GM12878 (cell line): ENCODE measurements around the gene PHF21B.

Source experiments
- CHD1 ChIP-seq: IDR thresholded peaks from 2 replicates; pipeline ENCODE4 v1.6.1; 2012; ENCODE audit warnings: low read depth, low read length, improper control_type of control experiment
- EP300 ChIP-seq, 2 experiments: fragments of 150-350 bp in 1 of 2; IDR thresholded peaks; 2 replicates each; pipeline ENCODE4 v1.6.1; 2011 to 2012; ENCODE audit warnings: low read depth in 2 of 2, low read length in 2 of 2, borderline replicate concordance in 1 of 2, improper control_type of control experiment in 1 of 2, inconsistent platforms in 1 of 2; ENCODE audit not compliant: control insufficient read depth in 1 of 2
- EZH2 ChIP-seq: IDR thresholded peaks from 2 replicates; pipeline ENCODE4 v1.6.1; 2012; ENCODE audit warnings: low read depth, mild to moderate bottlenecking, control low read depth, inconsistent platforms, low read length, borderline replicate concordance; ENCODE audit not compliant: control insufficient read depth
- FOS ChIP-seq: IDR thresholded peaks from 3 replicates; pipeline ENCODE4 v1.6.1; 2011; ENCODE audit warnings: borderline replicate concordance; ENCODE audit not compliant: insufficient read length; ENCODE audit errors: extremely low read depth
- KDM1A ChIP-seq: fragments of 200-600 bp; sonication (generic); IDR thresholded peaks from 2 replicates; pipeline ENCODE4 v1.6.1; 2016; ENCODE audit warnings: borderline replicate concordance
- POLR2A ChIP-seq: IDR thresholded peaks from 2 replicates; pipeline ENCODE4 v1.6.1; 2011; ENCODE audit warnings: low read depth, mild to moderate bottlenecking, low read length
- TAF1 ChIP-seq: IDR thresholded peaks from 2 replicates; pipeline ENCODE4 v1.6.1; 2011; ENCODE audit warnings: mild to moderate bottlenecking, low read depth, low read length, borderline replicate concordance
- USF1 ChIP-seq: IDR thresholded peaks from 2 replicates; pipeline ENCODE4 v1.6.1; 2011; ENCODE audit warnings: borderline replicate concordance, low read depth, mild to moderate bottlenecking, moderate library complexity, mixed read lengths, low read length; ENCODE audit not compliant: insufficient read depth; ENCODE audit errors: extremely low read length
- USF2 ChIP-seq: IDR thresholded peaks from 2 replicates; pipeline ENCODE4 v1.6.1; 2011; ENCODE audit warnings: low read depth, low read length, improper control_type of control experiment, borderline replicate concordance

- no peak for TF ChIP-seq POLR2A
- no peak for TF ChIP-seq TAF1
- TF ChIP-seq FOS: no peak
- TF ChIP-seq EZH2: no peak
- no peak for TF ChIP-seq USF2
- TF ChIP-seq USF1: no peak
- TF ChIP-seq CHD1: no peak
- TF ChIP-seq KDM1A: no peak
- TF ChIP-seq EP300 (IDR thresholded peaks at IDR 0.05; ENCODE audit: borderline replicate concordance in 1 of 2, control insufficient read depth in 1 of 2, low read depth in 2 of 2, low read length in 2 of 2): no peak
Measured at GRCh38 chr22:44898236-44898635, 111.6 kb downstream of the PHF21B start.
